RWPE1 (cell line): Measurements from ENCODE around the gene CCDC43.
"Not testable (repeated sequence)": the region's sequence is repeated elsewhere in the genome, so short reads cannot be mapped to it uniquely, and the experiment has no call there.

Source experiments
- CTCF ChIA-PET: fragments of 350-600 bp; sonication (Branson Sonifier 250); formaldehyde crosslinking; extraction: SDS; loops from one replicate; lab custom pipeline; 2021; lab: Yijun Ruan, JAX
- POLR2A ChIA-PET: fragments of 400-600 bp; formaldehyde crosslinking; extraction: SDS; loops from one replicate; lab custom pipeline; 2020; ENCODE audit warnings: antibody characterized with exemption; ENCODE audit not compliant: low non-redundant PET; lab: Yijun Ruan, JAX
- DNase-seq: peaks from one replicate; pipeline ENCODE4 v3.0.0; 2012; ENCODE audit warnings: low spot score
- H3K27ac ChIP-seq: fragments of 450-650 bp; 2 replicates; pipeline ENCODE4 v1.5.1; 2017
- TF ChIP-seq, protein P1 (sequence below): fragments of 450-650 bp; conservative IDR thresholded peaks from 2 replicates; pipeline ENCODE4 v1.5.1; 2017; ENCODE audit warnings: low read depth, mild to moderate bottlenecking

Gene CCDC43

DNA sequence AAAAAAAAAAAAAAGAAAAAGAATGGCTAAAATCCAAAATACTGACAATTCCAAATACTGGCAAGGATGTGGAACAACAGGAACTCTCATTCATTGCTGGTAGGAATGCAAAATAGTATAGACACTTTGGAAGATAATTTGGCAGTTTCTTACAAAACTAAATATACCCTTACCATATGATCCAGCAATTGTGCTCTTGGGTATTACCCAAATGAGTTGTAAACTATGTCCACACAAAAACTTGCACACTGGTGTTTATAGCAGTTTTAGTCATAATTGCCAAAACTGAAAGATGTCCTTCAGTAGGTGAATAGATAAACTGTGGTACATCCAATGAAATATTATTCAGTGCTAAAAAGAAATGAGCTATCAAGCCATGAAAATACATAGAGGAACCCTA lies 41.8 kb downstream of the CCDC43 start:
- no peak for DNase-seq
- TF ChIP-seq, protein P1, sequence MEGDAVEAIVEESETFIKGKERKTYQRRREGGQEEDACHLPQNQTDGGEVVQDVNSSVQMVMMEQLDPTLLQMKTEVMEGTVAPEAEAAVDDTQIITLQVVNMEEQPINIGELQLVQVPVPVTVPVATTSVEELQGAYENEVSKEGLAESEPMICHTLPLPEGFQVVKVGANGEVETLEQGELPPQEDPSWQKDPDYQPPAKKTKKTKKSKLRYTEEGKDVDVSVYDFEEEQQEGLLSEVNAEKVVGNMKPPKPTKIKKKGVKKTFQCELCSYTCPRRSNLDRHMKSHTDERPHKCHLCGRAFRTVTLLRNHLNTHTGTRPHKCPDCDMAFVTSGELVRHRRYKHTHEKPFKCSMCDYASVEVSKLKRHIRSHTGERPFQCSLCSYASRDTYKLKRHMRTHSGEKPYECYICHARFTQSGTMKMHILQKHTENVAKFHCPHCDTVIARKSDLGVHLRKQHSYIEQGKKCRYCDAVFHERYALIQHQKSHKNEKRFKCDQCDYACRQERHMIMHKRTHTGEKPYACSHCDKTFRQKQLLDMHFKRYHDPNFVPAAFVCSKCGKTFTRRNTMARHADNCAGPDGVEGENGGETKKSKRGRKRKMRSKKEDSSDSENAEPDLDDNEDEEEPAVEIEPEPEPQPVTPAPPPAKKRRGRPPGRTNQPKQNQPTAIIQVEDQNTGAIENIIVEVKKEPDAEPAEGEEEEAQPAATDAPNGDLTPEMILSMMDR, result no peak
- no peak overlapping the region for H3K27ac ChIP-seq
- POLR2A ChIA-PET, result no interaction called here
- CTCF ChIA-PET, result interaction anchor here (0.6 kb wide), 1 partner anchor 667 kb away, joined by 6 read pairs; no protein-coding TSS in a partner anchor

DNA sequence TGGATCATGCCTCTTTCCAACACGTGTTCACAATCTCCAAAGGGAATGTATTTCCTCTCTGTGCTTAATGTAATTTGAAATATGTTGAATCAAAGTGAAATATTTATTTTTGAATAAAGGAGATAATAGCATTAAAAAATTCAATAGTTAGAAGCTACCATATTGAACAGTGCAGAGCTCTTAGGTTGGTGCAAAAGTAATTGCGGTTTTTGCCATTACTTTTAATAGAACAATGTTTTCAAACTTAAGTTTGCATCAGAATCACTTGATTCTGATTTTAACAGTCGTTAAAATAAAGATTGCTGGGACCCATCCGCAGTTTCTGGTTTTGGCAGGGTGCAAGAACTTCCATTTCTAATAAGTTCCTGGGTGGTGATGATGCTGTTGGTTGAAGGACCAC lies 43.3 kb downstream of the CCDC43 start:
- ChIA-PET CTCF (no interaction called here), POLR2A (no interaction called here)
- no peak overlapping the region for H3K27ac ChIP-seq
- TF ChIP-seq, protein P1, result no peak
- no peak for DNase-seq

DNA sequence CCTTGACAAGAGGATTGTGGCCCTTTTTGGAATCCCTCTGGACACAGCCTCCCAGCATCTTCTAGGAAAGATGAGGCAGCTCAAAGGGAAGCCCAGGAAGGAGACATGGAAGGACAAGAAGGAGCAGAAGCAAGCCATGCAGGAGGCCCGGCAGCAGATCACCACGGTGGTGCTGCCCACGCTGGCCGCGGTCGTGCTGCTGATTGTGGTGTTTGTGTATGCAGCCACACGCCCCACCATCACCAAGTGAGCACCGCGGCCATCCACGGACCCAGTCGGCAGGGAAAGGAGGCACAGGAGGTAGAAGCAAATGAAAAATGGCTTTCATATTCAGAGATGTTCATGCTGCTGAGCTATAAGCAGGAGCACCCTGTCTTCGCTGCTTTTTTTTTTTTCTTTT lies 44.2 kb downstream of the CCDC43 start:
- H3K27ac ChIP-seq, result no peak overlapping the region
- ChIA-PET CTCF (no interaction called here), POLR2A (no interaction called here)
- TF ChIP-seq, protein P1, result no peak
- DNase-seq, result no peak

DNA sequence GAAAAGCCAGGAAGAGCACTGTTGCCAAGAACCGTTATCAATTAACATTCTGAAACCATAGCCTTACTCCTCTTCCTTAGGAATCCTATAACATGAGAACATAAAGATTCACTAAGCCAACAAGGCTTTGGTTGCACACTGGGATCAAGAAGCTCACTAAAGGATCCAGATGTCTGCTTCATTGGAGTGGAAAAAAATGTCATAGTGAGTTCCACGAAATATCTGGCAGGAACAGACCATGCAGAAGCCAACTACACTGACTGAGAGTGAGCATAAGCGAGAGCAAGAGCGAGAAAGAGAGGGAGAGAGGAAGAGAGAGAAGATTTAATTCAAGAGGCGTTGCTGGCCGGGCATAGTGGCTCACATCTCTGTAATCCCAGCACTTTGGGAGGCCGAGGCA lies 46.7 kb downstream of the CCDC43 start:
- DNase-seq, result no peak
- no peak overlapping the region for H3K27ac ChIP-seq
- ChIA-PET CTCF (interaction anchor here (0.6 to 1.0 kb wide), 2 partner anchors 110 to 1596 kb away, joined by 3 to 4 read pairs; no protein-coding TSS in a partner anchor), POLR2A (no interaction called here)
- TF ChIP-seq, protein P1, result no peak

DNA sequence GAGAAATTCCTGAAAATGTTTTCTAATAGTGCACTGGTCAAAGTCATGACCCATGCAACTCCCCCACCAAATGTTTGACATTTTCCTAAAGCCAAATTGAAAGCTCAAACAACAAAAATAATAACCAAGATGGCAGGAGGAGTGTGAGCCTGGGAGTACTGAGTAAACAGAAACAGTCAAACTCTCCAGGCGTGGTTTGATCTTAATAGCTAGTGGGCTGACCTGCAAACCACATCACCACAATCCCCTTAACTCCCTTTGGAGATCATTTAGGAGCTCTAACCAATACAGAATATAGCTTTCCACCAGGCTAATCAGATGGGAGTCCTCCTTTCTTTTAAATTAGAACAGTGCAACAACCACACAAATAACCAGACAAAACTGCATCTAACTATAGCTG lies 52.5 kb downstream of the CCDC43 start:
- no peak overlapping the region for H3K27ac ChIP-seq
- DNase-seq, result no peak
- TF ChIP-seq, protein P1, result no peak
- POLR2A ChIA-PET, result no interaction called here
- CTCF ChIA-PET, result interaction anchor here (0.6 to 2.6 kb wide), 7 partner anchors 15 to 276 kb away, joined by 3 to 33 read pairs (median 4); partner anchors contain the start of gene FZD2

DNA sequence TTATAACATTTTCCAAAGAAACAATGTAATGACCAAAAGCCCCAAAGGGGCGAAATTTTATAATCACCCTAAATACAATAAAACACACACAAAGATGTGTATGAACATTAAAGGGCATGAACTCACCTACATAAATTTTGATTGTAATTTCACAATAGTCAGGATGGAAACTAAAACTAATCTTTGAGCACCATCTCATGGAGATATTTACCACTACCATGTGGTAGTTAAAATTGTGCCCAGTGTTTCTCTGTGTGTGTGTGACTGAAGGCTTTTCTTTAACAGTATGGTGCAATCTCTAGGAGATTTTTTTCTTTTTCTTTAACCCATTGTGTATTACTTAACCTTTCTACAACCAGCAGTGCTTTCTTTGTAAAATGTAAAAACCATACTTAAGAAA lies 53.0 kb downstream of the CCDC43 start:
- TF ChIP-seq, protein P1, result peak; percentile 41; the same call in 1 of the 2 replicates
- no peak overlapping the region for H3K27ac ChIP-seq
- POLR2A ChIA-PET, result no interaction called here
- peak; percentile 51 for DNase-seq
- CTCF ChIA-PET, result interaction anchor here (0.6 to 2.6 kb wide), 5 partner anchors 14 to 154 kb away, joined by 3 to 33 read pairs (median 4); partner anchors contain the start of gene FZD2

DNA sequence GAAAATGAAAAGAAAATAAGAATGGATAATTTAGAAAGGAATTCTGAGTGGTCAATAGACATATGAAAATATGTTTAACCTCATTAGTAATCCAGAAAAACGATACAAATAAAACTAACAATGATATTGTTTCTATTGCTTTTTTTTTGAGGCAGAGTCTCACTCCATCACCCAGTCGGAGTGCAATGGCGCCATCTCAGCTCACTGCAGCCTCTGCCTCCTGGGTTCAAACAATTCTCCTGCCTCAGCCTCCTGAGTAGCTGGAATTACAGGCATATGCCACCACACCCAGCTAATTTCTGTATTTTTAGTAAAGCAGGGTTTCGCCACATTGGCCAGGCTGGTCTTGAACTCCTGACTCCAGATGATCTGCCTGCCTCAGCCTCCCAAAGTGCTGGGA lies 55.2 kb downstream of the CCDC43 start:
- H3K27ac ChIP-seq, POLR2A ChIA-PET, DNase-seq: not testable (repeated sequence)
- CTCF ChIA-PET, result interaction anchor here (0.7 kb wide), 3 partner anchors 90 to 267 kb away, joined by 3 to 10 read pairs (median 6); no protein-coding TSS in a partner anchor
